ENCODE measurements around the gene SLC18A2.

The SLC18A2 gene

GRCh38 chr10:117240621-117241529, at the start of gene SLC18A2:
SLC18A2 (plus strand) TSS chr10:117241114; CDS start chr10:117241694, 580 bp downstream.
- no peaks in the 10 kb centered on the region for H3K9me3 ChIP-seq (ENCODE audit: control insufficient read depth, insufficient read depth, low read length)
- H3K36me3 ChIP-seq (ENCODE audit: insufficient read depth, low read length): no peaks in the 10 kb centered on the region
- H3K9ac ChIP-seq (ENCODE audit: low read depth, low read length): peak within 1 kb of the TSS; percentile 59
- no peaks in the 10 kb centered on the region for H3K4me1 ChIP-seq (ENCODE audit: insufficient read depth, low read length)

GRCh38 chr10:117197189-117197588, 43.7 kb upstream of the SLC18A2 start, which contains the start of gene KCNK18:
KCNK18 (plus strand) TSS chr10:117197489; CDS start chr10:117197489, 0 bp downstream.
- Histone ChIP-seq H3K36me3 (ENCODE audit: insufficient read depth, low read length) (no peaks in the 10 kb centered on the region), H3K4me1 (ENCODE audit: insufficient read depth, low read length) (no peaks in the 10 kb centered on the region), H3K9ac (ENCODE audit: low read depth, low read length) (no peak within 1 kb of the TSS), H3K9me3 (ENCODE audit: control insufficient read depth, insufficient read depth, low read length) (no peaks in the 10 kb centered on the region; the same call in 1 of the 2 replicates)

- H3K9ac ChIP-seq (ENCODE audit: low read depth, low read length): no peak overlapping the region
- H3K36me3 ChIP-seq (ENCODE audit: insufficient read depth, low read length): no peaks in the 10 kb centered on the region
- H3K9me3 ChIP-seq (ENCODE audit: control insufficient read depth, insufficient read depth, low read length): no peaks in the 10 kb centered on the region; the same call in 1 of the 2 replicates
- no peaks in the 10 kb centered on the region for H3K4me1 ChIP-seq (ENCODE audit: insufficient read depth, low read length)
Observed at GRCh38 chr10:117198088-117198487, 42.8 kb upstream of the SLC18A2 start.

- H3K4me1 ChIP-seq (ENCODE audit: insufficient read depth, low read length): no peaks in the 10 kb centered on the region; the same call in 1 of the 2 replicates
- H3K9ac ChIP-seq (ENCODE audit: low read depth, low read length): no peak overlapping the region
- H3K36me3 ChIP-seq (ENCODE audit: insufficient read depth, low read length): no peaks in the 10 kb centered on the region
- H3K9me3 ChIP-seq (ENCODE audit: control insufficient read depth, insufficient read depth, low read length): no peaks in the 10 kb centered on the region; the same call in 1 of the 2 replicates
Observed at GRCh38 chr10:117201826-117202225, 39.1 kb upstream of the SLC18A2 start.

GRCh38 chr10:117204316-117204715, 36.6 kb upstream of the SLC18A2 start:
- Histone ChIP-seq H3K4me1 (ENCODE audit: insufficient read depth, low read length) (no peaks in the 10 kb centered on the region; the same call in 1 of the 2 replicates), H3K9me3 (ENCODE audit: control insufficient read depth, insufficient read depth, low read length) (no peaks in the 10 kb centered on the region), H3K9ac (ENCODE audit: low read depth, low read length) (no peak overlapping the region), H3K36me3 (ENCODE audit: insufficient read depth, low read length) (no peaks in the 10 kb centered on the region)

GRCh38 chr10:117212176-117212575, 28.7 kb upstream of the SLC18A2 start:
- H3K4me1 ChIP-seq (ENCODE audit: insufficient read depth, low read length): no peaks in the 10 kb centered on the region
- no peaks in the 10 kb centered on the region; the same call in 1 of the 2 replicates for H3K9me3 ChIP-seq (ENCODE audit: control insufficient read depth, insufficient read depth, low read length)
- no peaks in the 10 kb centered on the region for H3K36me3 ChIP-seq (ENCODE audit: insufficient read depth, low read length)
- no peak overlapping the region for H3K9ac ChIP-seq (ENCODE audit: low read depth, low read length)

- H3K36me3 ChIP-seq (ENCODE audit: insufficient read depth, low read length): no peaks in the 10 kb centered on the region
- H3K9ac ChIP-seq (ENCODE audit: low read depth, low read length): no peak overlapping the region
- H3K4me1 ChIP-seq (ENCODE audit: insufficient read depth, low read length): no peaks in the 10 kb centered on the region
- no peaks in the 10 kb centered on the region; the same call in 1 of the 2 replicates for H3K9me3 ChIP-seq (ENCODE audit: control insufficient read depth, insufficient read depth, low read length)
Observed at GRCh38 chr10:117214401-117214800, 26.5 kb upstream of the SLC18A2 start.

GRCh38 chr10:117215079-117215478, 25.8 kb upstream of the SLC18A2 start:
- no peaks in the 10 kb centered on the region; the same call in 1 of the 2 replicates for H3K9me3 ChIP-seq (ENCODE audit: control insufficient read depth, insufficient read depth, low read length)
- H3K9ac ChIP-seq (ENCODE audit: low read depth, low read length): no peak overlapping the region
- no peaks in the 10 kb centered on the region for H3K36me3 ChIP-seq (ENCODE audit: insufficient read depth, low read length)
- H3K4me1 ChIP-seq (ENCODE audit: insufficient read depth, low read length): no peaks in the 10 kb centered on the region

- Histone ChIP-seq H3K36me3 (ENCODE audit: insufficient read depth, low read length) (no peaks in the 10 kb centered on the region), H3K9ac (ENCODE audit: low read depth, low read length) (peak overlapping the region; percentile 17; the same call in 1 of the 2 replicates), H3K9me3 (ENCODE audit: control insufficient read depth, insufficient read depth, low read length) (no peaks in the 10 kb centered on the region; the same call in 1 of the 2 replicates), H3K4me1 (ENCODE audit: insufficient read depth, low read length) (no peaks in the 10 kb centered on the region)
Observed at GRCh38 chr10:117216028-117216427, 24.9 kb upstream of the SLC18A2 start.

- peak overlapping the region; percentile 64; the same call in 1 of the 2 replicates for H3K9ac ChIP-seq (ENCODE audit: low read depth, low read length)
- H3K36me3 ChIP-seq (ENCODE audit: insufficient read depth, low read length): no peaks in the 10 kb centered on the region
- no peaks in the 10 kb centered on the region; the same call in 1 of the 2 replicates for H3K9me3 ChIP-seq (ENCODE audit: control insufficient read depth, insufficient read depth, low read length)
- no peaks in the 10 kb centered on the region for H3K4me1 ChIP-seq (ENCODE audit: insufficient read depth, low read length)
Observed at GRCh38 chr10:117216611-117217195, 24.2 kb upstream of the SLC18A2 start.

- no peaks in the 10 kb centered on the region for H3K9me3 ChIP-seq (ENCODE audit: control insufficient read depth, insufficient read depth, low read length)
- H3K4me1 ChIP-seq (ENCODE audit: insufficient read depth, low read length): no peaks in the 10 kb centered on the region
- no peaks in the 10 kb centered on the region for H3K36me3 ChIP-seq (ENCODE audit: insufficient read depth, low read length)
- H3K9ac ChIP-seq (ENCODE audit: low read depth, low read length): peak overlapping the region; percentile 64; the same call in 1 of the 2 replicates
Observed at GRCh38 chr10:117217196-117217761, 23.6 kb upstream of the SLC18A2 start.

- H3K36me3 ChIP-seq (ENCODE audit: insufficient read depth, low read length): no peaks in the 10 kb centered on the region
- H3K4me1 ChIP-seq (ENCODE audit: insufficient read depth, low read length): no peaks in the 10 kb centered on the region
- no peak overlapping the region for H3K9ac ChIP-seq (ENCODE audit: low read depth, low read length)
- no peaks in the 10 kb centered on the region for H3K9me3 ChIP-seq (ENCODE audit: control insufficient read depth, insufficient read depth, low read length)
Observed at GRCh38 chr10:117218654-117219053, 22.3 kb upstream of the SLC18A2 start.

GRCh38 chr10:117221156-117221711, 19.7 kb upstream of the SLC18A2 start:
- Histone ChIP-seq H3K9me3 (ENCODE audit: control insufficient read depth, insufficient read depth, low read length) (no peaks in the 10 kb centered on the region; the same call in 1 of the 2 replicates), H3K4me1 (ENCODE audit: insufficient read depth, low read length) (no peaks in the 10 kb centered on the region), H3K36me3 (ENCODE audit: insufficient read depth, low read length) (no peaks in the 10 kb centered on the region), H3K9ac (ENCODE audit: low read depth, low read length) (no peak overlapping the region)

GRCh38 chr10:117222552-117222951, 18.4 kb upstream of the SLC18A2 start:
- H3K9me3 ChIP-seq (ENCODE audit: control insufficient read depth, insufficient read depth, low read length): no peaks in the 10 kb centered on the region; the same call in 1 of the 2 replicates
- no peak overlapping the region for H3K9ac ChIP-seq (ENCODE audit: low read depth, low read length)
- no peaks in the 10 kb centered on the region for H3K36me3 ChIP-seq (ENCODE audit: insufficient read depth, low read length)

More at GRCh38 chr10:117222552-117222951, 18.4 kb upstream of the SLC18A2 start:
- H3K4me1 ChIP-seq (ENCODE audit: insufficient read depth, low read length): no peaks in the 10 kb centered on the region
